IgD-negative memory B cell (primary cell): ENCODE data around the gene FAM221A. TPM values are rescaled to one million over a fixed set of nuclear protein-coding genes. Genes with fewer than 3 reads are reported as not detected.

Source experiments
- H3K27ac Mint-ChIP-seq, 3 donors: one replicate each; pipeline ENCODE4 v1.8.0; 2020 to 2022; ENCODE audit warnings: mild to moderate bottlenecking in 3 of 3, mixed read lengths in 3 of 3, moderate library complexity in 1 of 3
- H3K27me3 Mint-ChIP-seq: one replicate; pipeline ENCODE4 v1.8.0; 2021; ENCODE audit warnings: mixed read lengths
- H3K36me3 Mint-ChIP-seq: one replicate; pipeline ENCODE4 v1.8.0; 2020; ENCODE audit warnings: mild to moderate bottlenecking, mixed read lengths
- H3K4me1 Mint-ChIP-seq, 3 donors: one replicate each; pipeline ENCODE4 v1.8.0; 2020 to 2022; ENCODE audit warnings: mixed read lengths in 3 of 3, mild to moderate bottlenecking in 1 of 3
- H3K4me3 Mint-ChIP-seq, 4 donors: one replicate each; pipeline ENCODE4 v1.8.0; 2020 to 2022; ENCODE audit warnings: mild to moderate bottlenecking in 4 of 4, mixed read lengths in 4 of 4, moderate library complexity in 3 of 4
- H3K9me3 Mint-ChIP-seq, 3 donors: one replicate each; pipeline ENCODE4 v1.8.0; 2020 to 2021; ENCODE audit warnings: mixed read lengths in 3 of 3, mild to moderate bottlenecking in 1 of 3
- polyA plus RNA-seq: library from polyadenylated mRNA; unstranded; fragments of 300-500 nt; fragmentation: Illumina TruSeq; gene quantifications from one replicate; pipeline ENCODE4 v1.2.3, GENCODE V29; 2021

The FAM221A gene
- polyA plus RNA-seq, 1 donor from 2014 or later = 3.6 TPM

DNA sequence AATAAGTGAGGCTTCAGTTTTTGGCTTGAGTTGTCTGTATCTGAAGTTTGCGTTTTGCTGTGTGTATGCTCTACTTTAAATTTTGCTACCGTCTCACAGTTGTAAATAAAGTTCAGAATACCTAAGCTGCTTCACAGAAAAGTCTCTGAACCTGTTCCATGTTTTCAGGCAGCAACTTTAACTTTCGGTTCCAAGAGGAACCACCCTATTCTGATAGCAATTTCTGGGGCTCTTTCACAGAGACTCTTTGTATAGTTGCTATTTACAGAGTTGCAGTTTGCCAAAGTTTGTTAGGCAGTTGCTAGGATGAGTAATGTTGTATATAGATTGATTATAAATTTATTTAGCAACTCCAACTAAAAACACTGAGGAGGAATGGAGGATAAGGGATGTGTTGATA, 5.7 kb downstream of the FAM221A start:
- Mint-ChIP-seq H3K36me3 (peaks cover 4% of the 10 kb centered on the region), H3K4me3 (no peak overlapping the region), H3K9me3 (no peaks in the 10 kb centered on the region), H3K27ac (peak overlapping the region in 2 of 3 donors; percentile 2 to 73), H3K4me1 (peaks cover 3 to 8% (median 6%) of the 10 kb centered on the region in 3 donors), H3K27me3 (no peaks in the 10 kb centered on the region)

DNA sequence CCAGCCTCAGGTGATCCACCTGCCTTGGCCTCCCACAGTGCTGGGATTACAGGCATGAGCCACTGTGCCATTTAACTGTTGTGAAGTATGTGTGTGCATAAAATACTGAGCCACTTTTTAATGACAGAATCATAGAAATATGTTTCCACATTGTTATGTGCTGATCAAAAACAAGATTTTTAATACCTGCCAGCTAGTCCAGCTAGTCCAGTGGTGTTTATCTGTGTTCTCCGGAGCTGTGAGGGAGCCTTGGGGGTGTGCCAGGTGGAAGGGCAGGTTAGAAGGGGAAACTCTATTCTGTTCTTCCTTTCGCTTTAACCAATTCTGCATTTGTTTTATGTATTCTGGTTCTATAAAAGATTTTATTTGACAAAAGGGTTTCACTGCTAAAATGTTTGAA, 7.0 kb downstream of the FAM221A start:
- Mint-ChIP-seq H3K4me1 (peaks cover 4 to 5% (median 5%) of the 10 kb centered on the region in 3 donors), H3K27me3 (no peaks in the 10 kb centered on the region), H3K9me3 (no peaks in the 10 kb centered on the region), H3K27ac (no peak overlapping the region), H3K36me3 (peaks cover 8% of the 10 kb centered on the region), H3K4me3 (peak overlapping the region in 1 of 4 donors; percentile 25)

DNA sequence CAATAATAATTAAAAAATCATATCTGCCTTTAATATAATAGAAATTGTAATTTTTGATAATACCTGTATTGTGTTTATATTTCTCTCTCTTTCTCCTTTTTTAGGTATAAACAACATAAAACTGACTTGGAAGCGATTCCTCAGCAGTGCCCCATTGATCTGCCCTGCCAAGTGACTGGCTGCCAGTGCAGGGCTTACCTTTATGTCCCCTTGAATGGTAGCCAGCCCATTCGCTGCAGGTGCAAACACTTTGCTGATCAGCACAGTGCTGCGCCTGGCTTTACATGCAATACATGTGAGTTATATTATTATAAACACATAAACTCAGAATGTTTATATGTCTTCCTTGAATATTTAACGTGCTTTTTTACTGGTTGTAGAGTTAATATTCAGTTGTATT, 9.2 kb downstream of the FAM221A start:
- Mint-ChIP-seq H3K36me3 (peaks cover 14% of the 10 kb centered on the region), H3K27ac (no peak overlapping the region), H3K9me3 (no peaks in the 10 kb centered on the region), H3K4me1 (peaks cover 4 to 5% (median 5%) of the 10 kb centered on the region in 3 donors), H3K27me3 (no peaks in the 10 kb centered on the region), H3K4me3 (no peak overlapping the region)

DNA sequence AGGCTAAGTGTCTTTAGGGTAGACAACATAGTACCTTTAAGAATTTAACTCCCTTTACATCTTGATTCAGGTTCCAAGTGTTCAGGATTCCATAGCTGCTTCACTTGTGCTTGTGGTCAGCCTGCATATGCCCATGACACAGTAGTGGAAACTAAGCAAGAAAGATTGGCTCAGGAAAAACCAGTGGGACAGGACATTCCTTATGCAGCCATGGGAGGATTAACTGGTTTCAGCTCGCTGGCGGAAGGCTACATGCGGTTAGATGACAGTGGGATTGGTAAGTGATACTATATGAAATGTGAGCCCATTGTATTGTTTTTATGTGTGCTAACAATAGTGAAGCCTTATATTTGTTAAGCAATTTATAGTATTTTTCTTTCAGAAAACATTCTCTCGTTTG, 11.3 kb downstream of the FAM221A start:
- no peak overlapping the region for H3K4me3 Mint-ChIP-seq

DNA sequence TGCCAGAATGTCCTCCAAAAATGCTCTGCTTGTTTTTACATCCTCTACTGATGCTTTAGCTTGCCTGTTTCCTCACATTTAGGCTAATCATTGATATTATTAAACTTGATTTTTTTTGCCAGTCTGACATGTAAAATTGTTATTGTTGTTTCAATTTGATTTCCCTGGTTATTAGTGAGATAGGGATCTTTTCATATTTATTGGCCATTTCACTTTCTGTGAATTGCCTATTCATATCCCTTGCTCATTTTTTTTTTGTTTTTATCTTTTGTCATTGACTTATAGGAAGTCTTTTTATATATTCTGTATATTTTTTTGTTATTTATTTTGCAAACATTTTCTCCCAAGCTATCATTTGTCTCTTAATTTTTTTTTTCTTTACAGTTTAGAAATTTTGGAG, 13.2 kb downstream of the FAM221A start:
- H3K27me3 Mint-ChIP-seq = no peaks in the 10 kb centered on the region
- peaks cover 0 to 4% (median 0%) of the 10 kb centered on the region in 3 donors for H3K4me1 Mint-ChIP-seq
- H3K4me3 Mint-ChIP-seq = no peak overlapping the region
- H3K36me3 Mint-ChIP-seq = peaks cover 11% of the 10 kb centered on the region
- H3K27ac Mint-ChIP-seq = no peak overlapping the region
- H3K9me3 Mint-ChIP-seq = no peaks in the 10 kb centered on the region

More for the DNA sequence above, 11.3 kb downstream of the FAM221A start:
- peaks cover 0 to 4% (median 0%) of the 10 kb centered on the region in 3 donors for H3K4me1 Mint-ChIP-seq
- no peak overlapping the region for H3K27ac Mint-ChIP-seq
- no peaks in the 10 kb centered on the region for H3K27me3 Mint-ChIP-seq
- peaks cover 14% of the 10 kb centered on the region for H3K36me3 Mint-ChIP-seq
- H3K9me3 Mint-ChIP-seq = no peaks in the 10 kb centered on the region

DNA sequence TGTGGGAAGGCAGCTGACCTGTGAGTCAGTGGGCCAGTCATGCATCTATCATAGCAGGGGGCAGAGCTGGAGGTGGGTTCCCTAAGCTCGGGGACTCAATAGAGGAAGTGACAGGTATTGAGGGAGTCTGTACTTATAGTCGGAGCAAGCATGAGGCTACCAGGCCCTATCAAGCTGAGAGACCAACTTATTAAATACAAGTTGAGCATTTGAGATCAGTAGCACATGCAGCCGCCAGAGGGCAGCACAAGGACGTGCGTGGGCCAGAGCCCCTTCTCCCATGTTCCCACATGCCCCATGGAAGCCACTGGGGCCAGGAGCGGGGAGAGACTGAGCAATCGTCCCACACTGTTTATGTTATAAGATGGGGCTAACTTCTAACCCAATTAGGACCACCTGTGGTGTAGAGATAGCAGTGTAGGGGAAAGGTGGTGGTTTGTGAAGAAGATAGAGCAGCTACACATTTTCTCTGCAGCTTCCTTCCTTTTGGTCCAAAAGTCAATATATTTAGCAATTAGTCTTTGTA, 17.0 kb downstream of the FAM221A start:
- no peaks in the 10 kb centered on the region for H3K9me3 Mint-ChIP-seq
- H3K36me3 Mint-ChIP-seq = peaks cover 7% of the 10 kb centered on the region
- H3K4me1 Mint-ChIP-seq = no peaks in the 10 kb centered on the region
- H3K27me3 Mint-ChIP-seq = no peaks in the 10 kb centered on the region
- no peak overlapping the region for H3K27ac Mint-ChIP-seq
- no peak overlapping the region for H3K4me3 Mint-ChIP-seq

DNA sequence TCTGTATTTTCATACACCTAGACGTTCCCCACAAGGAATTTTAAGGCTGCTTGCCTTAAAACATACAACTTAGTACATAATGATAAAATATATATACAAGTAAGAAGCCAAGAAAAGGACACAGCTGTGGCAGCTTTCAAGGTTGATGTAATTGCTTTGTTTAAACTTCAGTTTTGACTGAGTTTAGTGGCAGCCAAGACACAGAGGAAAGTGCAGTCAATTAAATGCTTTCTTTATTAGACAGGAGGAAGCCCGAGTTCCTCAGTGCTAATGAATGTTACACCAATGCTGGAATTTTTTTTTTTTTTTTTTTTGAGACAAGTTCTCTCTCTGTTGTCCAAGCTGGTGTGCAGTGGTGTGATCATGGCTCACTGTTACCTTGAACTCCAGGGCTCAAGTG, 18.8 kb downstream of the FAM221A start:
- H3K9me3 Mint-ChIP-seq = no peaks in the 10 kb centered on the region
- H3K4me3 Mint-ChIP-seq = no peak overlapping the region
- no peak overlapping the region for H3K27ac Mint-ChIP-seq
- peaks cover 4% of the 10 kb centered on the region for H3K36me3 Mint-ChIP-seq
- H3K4me1 Mint-ChIP-seq = no peaks in the 10 kb centered on the region
- H3K27me3 Mint-ChIP-seq = no peaks in the 10 kb centered on the region

DNA sequence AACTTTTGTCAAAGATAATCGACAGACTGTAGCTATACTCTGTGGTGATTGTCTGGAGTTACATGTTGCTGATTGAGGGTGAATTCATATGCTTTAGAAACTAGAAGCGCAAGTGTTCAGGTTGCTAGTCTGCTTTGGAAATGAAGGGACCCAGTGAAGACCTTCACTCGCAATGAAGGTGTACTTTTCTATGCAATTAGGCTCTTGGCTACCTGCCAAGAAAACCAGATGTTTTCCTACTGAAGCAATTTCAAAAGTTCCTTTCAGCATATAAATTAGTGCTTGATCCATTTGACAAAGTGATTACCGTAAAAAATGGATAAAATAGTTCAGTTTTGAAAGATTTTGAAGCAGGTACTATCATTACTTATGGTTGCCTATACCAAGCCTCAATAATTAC, 20.0 kb downstream of the FAM221A start:
- Mint-ChIP-seq H3K27ac (no peak overlapping the region), H3K27me3 (no peaks in the 10 kb centered on the region), H3K36me3 (peaks cover 12% of the 10 kb centered on the region), H3K9me3 (peaks cover 0 to 3% (median 3%) of the 10 kb centered on the region in 3 donors), H3K4me1 (no peaks in the 10 kb centered on the region), H3K4me3 (no peak overlapping the region)

- no peak overlapping the region for H3K4me3 Mint-ChIP-seq
- H3K27me3 Mint-ChIP-seq = no peaks in the 10 kb centered on the region
- peak overlapping the region in 1 of 3 donors; percentile 32 for H3K27ac Mint-ChIP-seq
- H3K4me1 Mint-ChIP-seq = no peaks in the 10 kb centered on the region
- peaks cover 16% of the 10 kb centered on the region for H3K36me3 Mint-ChIP-seq
- peaks cover 4 to 11% (median 5%) of the 10 kb centered on the region in 3 donors for H3K9me3 Mint-ChIP-seq
Observed at GRCh38 chr7:23709081-23709750, 29.2 kb downstream of the FAM221A start.

- Mint-ChIP-seq H3K27ac (peak within 1 kb of the TSS in 1 of 3 donors; percentile 32), H3K9me3 (peaks cover 2 to 9% (median 4%) of the 10 kb centered on the region in 3 donors), H3K4me1 (no peaks in the 10 kb centered on the region), H3K4me3 (no peak within 1 kb of the TSS), H3K27me3 (no peaks in the 10 kb centered on the region), H3K36me3 (peaks cover 8% of the 10 kb centered on the region)
Observed at GRCh38 chr7:23710000-23710399, 30.0 kb downstream of the FAM221A start, which contains the start of gene STK31. Gene STK31, plus strand, starts transcription at chr7:23710219. Its CDS starts 67 bp downstream, at chr7:23710286.

- Mint-ChIP-seq H3K4me1 (no peaks in the 10 kb centered on the region), H3K36me3 (no peaks in the 10 kb centered on the region), H3K27me3 (no peaks in the 10 kb centered on the region), H3K9me3 (no peaks in the 10 kb centered on the region), H3K27ac (no peak overlapping the region), H3K4me3 (no peak overlapping the region)
Observed at GRCh38 chr7:23712368-23713284, 32.6 kb downstream of the FAM221A start.

GRCh38 chr7:23713285-23714149, 33.5 kb downstream of the FAM221A start:
- Mint-ChIP-seq H3K4me1 (no peaks in the 10 kb centered on the region), H3K27ac (no peak overlapping the region), H3K4me3 (no peak overlapping the region), H3K9me3 (no peaks in the 10 kb centered on the region), H3K27me3 (no peaks in the 10 kb centered on the region), H3K36me3 (no peaks in the 10 kb centered on the region)

DNA sequence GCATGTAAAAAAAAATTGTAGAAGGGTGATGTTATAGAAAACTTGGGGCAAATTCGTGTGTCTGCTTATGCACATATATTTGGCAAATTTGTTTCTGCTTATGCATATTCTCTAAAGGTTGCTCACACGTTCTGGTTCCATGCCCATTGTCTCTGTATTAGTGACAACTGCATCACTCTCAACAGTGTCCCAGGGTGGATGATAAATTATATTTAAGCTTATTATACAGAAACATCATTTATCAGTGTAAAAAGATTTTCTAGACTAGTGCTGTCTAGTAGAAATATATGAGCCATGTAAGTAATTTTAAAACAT, 34.1 kb downstream of the FAM221A start:
- Mint-ChIP-seq H3K4me1 (no peaks in the 10 kb centered on the region), H3K27me3 (no peaks in the 10 kb centered on the region), H3K36me3 (no peaks in the 10 kb centered on the region), H3K4me3 (no peak overlapping the region), H3K9me3 (no peaks in the 10 kb centered on the region), H3K27ac (no peak overlapping the region)

DNA sequence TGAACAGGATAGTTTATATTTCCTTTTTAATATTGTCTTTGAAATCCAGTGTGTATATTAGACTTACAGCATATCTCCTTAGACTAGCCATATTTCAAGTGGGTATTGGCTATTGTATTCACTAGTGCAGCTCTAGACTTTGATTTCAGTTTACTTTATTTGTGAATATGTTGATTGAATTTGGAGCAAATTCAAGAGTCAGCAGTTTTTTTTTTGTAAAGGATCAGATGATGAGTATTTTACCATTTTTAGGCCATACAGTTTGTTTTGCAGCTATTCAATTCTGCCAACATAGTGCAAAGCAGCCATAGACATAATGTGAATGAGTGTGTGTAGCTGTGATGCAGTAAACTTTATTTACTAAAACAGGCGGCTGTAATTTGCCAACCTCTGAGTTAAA, 34.6 kb downstream of the FAM221A start:
- Mint-ChIP-seq H3K9me3 (no peaks in the 10 kb centered on the region), H3K36me3 (no peaks in the 10 kb centered on the region), H3K4me3 (no peak overlapping the region), H3K4me1 (no peaks in the 10 kb centered on the region), H3K27me3 (no peaks in the 10 kb centered on the region), H3K27ac (no peak overlapping the region)

DNA sequence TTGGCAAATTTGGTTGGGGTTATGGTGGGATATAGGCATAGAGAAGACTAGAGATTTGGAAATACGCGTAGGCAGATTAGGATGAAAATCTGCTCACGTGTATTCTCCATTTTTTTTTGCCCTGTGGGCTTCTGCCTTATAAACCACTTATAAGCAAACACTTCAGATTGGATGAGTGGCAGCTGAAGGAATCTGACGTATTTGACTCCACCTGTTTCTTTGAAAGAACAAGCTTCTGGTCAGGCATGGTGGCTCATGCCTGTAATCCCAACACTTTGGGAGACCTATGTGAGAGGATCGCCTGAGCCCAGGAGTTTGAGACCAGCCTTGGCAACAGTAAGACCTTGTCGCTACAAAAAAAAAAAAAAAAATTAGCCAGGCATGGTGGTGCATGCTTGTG, 35.1 kb downstream of the FAM221A start:
- Mint-ChIP-seq H3K9me3 (no peaks in the 10 kb centered on the region), H3K36me3 (no peaks in the 10 kb centered on the region), H3K4me3 (no peak overlapping the region), H3K27ac (no peak overlapping the region), H3K4me1 (no peaks in the 10 kb centered on the region), H3K27me3 (no peaks in the 10 kb centered on the region)
